GM21447 (cell line): ENCODE data around the gene NME7.

Experiments
- ATAC-seq: cut with Tn5 transposase; IDR thresholded peaks from one replicate; pipeline ENCODE4 v1.9.1; 2021; ENCODE audit not compliant: unreplicated experiment

NME7 gene

DNA sequence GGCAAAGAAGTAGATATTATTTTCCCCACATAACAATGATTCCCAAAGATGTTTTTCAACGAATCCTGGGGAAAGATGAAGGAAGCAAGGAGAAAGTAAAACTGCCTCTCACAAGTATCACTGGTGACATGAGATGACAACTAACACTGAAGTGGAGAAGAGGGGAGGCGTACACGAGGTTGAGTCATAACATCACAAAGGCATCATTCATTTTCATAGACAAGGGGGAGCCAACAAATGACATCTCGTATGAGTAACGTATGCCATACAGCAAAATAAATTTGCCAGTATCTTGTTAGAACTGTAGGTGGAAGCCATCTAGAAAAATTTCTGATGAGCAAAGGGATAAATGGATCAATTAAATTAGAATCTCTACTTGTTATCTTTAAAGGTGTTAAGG, 204.5 kb downstream of the NME7 start:
- no peak for ATAC-seq

GRCh38 chr1:169161496-169162194, 206.0 kb downstream of the NME7 start:
- ATAC-seq: peak; percentile 87

DNA sequence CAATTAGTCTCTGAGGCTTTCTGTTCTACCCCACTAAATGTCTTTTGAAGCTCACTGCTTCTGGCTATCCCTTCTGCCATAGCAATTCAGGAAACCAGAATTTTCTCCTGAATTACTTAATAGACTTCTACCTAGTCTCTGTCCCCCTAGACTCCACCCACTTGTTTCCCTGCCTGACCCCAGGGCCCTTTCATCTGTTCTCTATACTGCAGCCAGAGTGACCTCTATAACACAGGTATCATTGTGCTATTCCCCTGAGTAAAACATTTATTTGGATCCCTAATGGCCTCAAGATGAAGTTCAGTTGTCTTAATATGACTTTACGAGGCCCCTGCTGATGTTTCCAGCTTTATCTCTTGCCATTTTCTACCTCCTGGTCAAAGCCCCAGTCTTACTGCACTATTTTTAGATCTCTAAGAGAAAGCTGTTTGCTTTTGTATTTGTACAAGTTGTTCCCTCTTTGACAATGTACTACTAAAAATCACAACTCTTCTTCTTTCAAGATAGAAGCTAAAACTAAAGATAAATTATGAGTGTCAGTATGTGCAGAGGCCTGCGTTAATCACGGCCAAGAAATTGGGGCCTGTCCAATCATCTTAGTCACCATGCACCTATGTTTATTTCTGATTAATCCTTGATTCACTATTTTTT, 206.6 kb downstream of the NME7 start:
- no peak for ATAC-seq

- no peak for ATAC-seq
Measured at GRCh38 chr1:169156580-169156979, 211.0 kb downstream of the NME7 start.

- no peak for ATAC-seq
Measured at GRCh38 chr1:169155675-169156074, 211.9 kb downstream of the NME7 start.

DNA sequence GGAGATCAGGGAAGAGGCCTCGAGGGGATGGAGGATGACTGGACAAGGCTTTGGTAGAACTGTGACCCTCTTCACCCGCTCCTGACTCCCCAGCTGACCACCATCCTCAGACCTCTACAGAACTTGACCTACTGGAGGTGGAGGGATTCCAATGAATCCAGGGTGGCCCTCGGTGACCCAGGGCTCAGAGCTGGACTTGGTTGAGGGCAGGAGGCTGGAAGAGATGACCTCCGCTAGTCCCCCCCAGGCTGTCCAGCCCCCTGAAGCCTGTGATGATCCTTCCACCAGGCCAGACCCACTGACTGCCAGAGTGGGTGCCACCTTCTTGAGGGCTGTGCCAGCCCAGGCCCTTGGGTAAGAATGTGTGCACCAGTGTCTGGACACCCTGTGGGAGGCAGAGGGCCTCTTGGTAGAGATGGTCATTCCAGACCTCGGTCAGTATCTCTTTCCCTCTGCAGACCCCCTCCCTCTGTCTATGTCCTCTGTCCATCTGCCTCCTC, 216.2 kb downstream of the NME7 start:
- no peak for ATAC-seq

DNA sequence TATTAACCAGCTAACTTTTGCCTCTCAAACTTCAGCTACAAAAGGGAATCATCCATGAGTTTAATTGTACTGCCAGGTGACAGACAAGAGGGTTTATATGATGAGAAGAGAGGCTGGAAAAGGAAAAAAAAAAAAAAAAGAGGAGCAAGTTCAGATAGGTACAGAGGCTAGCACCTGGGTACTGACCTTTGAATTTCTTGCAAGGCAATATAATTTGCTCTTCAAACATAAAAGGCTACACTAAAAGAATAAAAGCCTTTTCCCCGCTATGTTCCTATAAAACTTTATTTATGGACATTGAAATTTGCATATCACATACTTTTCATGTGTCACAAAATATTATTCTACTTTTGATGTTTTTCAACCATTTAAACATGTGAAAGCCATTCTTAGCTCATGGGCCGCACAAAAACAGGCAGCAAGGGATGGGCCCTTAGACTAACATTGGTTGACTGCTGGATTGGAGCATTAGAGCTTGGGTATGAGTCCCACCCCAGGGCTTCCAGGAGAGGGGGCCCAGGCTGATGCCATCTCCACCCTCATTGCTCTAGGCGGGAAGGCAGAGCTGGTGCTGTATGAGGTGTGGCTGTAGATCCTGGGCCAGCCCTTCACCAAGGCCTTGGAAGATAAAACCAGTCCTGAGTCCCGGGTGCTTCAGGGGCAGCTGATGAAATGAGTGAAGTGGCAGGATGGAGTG, 216.8 kb downstream of the NME7 start:
- ATAC-seq: no peak

DNA sequence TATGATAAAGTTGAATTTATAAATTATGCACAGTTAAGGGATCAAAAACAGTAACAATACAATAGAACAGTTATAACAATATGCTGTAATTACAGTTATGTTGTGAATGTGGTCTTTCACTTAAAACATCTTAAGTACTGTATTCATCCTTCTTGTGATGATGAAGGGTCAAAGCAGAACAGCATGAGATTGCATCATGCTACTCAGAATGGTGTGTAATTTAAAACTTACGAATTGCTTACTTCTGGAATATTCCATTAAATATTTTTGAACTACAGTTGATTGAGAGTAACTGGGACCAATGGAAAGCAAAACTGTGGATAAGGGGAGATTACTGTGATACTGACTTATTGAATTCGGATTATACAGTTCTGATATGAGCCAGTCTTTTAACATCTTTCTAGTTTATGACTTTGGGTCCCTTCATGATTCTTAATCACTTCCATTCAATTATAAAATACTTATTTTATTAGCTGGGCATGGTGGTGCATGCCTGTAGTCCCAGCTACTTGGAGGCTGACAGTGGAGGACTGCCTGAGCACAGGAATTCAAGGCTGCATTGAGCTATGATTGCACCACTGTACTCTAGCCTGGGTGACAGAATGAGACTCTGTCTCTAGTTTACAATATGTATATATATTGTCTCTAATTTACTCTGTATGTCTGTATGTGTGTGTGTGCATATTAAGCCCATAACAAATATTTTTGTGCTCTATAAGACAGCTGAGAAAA, 217.9 kb downstream of the NME7 start:
- no peak for ATAC-seq

DNA sequence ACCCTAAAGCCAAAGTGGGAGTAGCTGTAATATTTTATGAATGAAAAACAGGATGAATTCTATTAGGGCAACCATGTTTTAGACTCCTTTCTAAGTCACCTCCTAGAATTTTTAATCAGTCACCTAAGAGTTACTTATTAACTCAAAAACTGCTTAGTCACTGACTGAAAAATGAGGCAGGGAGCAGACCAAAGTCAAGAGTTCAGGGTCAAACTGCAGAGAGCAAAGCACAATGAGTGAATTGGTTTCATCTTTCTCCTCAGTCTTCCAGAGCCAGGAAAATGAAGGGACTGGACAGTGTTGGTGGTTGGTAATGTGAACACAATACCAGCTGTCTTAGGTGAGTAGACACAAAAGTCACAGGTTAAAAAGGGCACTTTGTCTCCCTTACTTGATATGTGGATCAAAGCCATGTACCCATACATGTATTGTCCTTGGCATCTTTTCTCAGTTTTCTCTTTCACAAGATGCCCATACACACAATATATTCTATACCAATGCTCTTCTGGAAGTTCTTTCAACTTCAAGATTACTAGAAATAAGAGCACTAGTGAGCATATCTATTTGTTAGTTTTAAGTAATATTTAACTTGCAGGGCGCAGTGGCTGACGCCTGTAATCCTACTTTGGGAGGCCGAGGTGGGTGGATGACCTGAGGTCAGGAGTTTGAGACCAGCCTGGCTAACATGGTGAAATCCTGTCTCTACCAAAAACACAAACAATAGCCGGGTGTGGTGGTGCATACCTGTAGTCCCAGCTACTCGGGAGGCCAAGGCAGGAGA, 218.9 kb downstream of the NME7 start:
- ATAC-seq: peak; percentile 74

DNA sequence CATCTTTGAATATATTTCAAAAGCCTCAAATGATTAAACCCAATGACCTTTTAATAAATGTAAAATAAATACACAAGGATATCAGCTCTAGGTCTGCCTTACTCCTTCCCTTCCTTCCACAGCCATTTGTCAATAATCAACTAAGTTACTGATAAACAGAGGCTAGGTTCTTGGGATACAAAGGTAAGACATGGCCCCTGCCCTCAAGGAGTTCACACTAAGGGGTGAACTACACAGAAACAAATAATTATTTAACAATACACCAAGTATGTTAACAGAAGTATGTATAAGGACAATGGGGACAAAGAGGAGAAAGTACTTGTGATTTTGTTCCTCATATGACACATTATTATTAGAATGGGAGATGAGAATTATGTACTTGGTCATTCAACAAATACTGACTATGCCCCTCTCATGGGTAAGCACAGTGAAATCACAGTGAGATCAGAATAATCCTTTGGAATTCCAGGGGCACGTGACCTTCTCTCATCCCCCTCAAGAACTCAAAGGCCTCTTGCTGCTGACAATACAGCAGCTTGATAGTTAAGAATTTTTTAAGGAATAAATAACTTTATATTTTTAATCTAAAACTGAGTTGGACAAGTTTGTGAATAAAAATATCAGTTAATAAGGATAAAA, 220.9 kb downstream of the NME7 start:
- no peak for ATAC-seq

- no peak for ATAC-seq
Measured at GRCh38 chr1:169144941-169145626, 222.5 kb downstream of the NME7 start.

DNA sequence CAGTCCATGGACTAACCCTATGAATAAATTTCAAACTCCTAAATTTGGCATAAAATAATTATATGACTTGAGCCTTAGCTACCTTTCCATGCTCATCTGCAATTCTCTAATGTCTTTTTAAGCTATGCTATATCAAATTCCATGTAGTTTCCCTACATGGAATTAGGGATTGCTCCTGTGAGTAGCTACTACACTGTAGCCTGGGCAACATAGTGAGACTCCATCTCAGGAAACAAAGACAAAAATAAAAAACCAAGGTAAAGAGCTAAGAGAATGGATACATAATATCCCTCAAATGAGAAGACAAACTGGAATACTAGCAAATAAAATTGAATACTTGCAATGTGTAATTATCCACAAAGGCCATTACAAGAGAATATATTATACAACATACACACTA, 223.6 kb downstream of the NME7 start:
- ATAC-seq: no peak

DNA sequence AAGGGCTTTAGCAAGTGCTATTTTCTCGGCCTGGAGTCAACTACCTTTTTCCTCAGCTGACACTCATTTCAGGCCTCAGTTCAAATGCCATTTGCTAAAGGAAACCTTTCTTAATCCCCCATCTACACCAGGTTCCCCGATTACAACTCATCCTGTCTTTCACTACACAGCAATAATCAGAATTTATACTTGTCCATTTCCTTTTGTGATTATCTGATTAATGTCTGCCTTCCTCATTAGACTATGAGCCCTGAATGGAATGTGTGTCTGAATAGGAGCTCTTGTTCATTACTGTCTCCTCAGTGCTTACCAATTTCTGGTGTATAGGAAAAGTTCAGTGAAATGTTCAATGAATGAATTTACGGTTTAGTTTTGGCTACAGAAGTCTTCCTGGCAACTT, 224.3 kb downstream of the NME7 start:
- no peak for ATAC-seq

DNA sequence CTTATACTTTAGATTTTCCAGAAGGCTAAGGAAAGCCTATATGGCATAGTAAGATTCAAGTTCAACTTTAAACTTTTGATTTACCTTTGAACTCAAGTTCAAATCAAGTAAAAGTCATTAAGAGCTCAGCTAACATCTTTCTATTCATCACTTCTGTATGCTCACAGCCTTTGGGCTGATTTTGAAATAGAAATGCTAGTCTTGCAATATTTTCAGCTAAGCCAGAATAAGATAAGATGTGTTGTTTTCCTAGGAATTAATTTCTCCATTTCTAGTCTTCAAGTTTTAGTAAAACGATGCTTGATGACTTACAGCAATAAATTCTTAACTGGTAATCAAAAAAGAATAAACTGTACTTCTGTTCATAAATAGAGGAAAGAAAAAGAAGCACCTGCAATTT, 225.5 kb downstream of the NME7 start:
- no peak for ATAC-seq

DNA sequence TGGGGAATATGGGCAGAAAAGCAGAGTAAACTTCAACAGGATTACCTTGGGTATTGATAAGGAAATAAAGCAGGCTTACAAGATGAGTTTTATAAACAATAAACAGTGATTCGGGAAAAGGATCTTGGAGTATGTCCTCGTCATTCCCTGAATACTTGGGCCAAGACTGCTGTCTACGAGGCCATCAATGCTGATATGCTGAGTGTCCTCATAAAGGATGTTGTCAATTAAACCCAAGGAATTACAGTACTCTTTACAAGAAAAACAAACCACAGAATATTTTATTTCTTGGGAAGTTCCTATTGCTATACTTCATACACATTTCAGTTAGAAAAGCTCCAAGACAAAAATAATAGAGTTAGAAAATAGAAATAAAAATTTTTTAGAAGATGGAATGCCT, 226.2 kb downstream of the NME7 start:
- no peak for ATAC-seq

GRCh38 chr1:169138866-169139670, 228.5 kb downstream of the NME7 start:
- peak; percentile 93 for ATAC-seq

- ATAC-seq: no peak
Measured at GRCh38 chr1:169137357-169137756, 230.2 kb downstream of the NME7 start.

DNA sequence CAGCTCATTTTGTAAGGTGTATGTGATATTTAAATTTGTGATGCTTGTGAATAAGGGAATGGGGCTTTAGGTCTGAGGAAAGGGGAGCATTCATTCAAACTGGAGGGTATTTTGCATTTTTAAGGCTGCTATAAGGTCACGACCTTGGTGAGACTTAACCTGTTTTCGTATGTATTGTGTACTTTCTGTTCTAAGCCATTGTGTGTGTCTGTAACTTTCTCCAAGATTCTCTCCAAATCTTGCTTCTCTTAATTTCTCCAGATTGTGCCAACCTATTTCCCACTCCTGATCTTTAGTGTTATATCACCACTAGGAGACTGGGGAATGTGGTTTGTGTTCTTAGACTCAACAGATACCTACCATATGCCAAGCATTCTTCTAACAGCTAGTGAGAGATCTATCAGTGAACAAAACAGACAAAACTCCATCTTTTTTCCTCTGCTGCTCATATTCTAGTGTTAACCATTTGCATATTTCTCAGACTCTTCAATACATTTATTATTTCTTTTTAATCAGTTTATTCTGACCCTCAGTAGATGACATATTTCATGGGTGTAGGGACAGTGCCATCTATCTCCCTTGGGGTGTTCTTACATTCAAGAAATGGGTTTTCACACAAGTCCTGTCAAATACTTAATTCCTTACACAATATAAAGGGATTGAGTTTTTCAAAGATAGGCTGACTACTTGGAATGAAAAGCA, 233.6 kb downstream of the NME7 start:
- no peak for ATAC-seq
